GM21717 (cell line): ENCODE measurements around the gene TBXA2R.
"Not testable (repeated sequence)": the region's sequence is repeated elsewhere in the genome, so short reads cannot be mapped to it uniquely, and the experiment has no call there.

Source experiments
- ATAC-seq: cut with Tn5 transposase; IDR thresholded peaks from one replicate; pipeline ENCODE4 v1.9.1; 2021; ENCODE audit warnings: mild to moderate bottlenecking, moderate library complexity; ENCODE audit not compliant: unreplicated experiment

The TBXA2R gene

GRCh38 chr19:3641515-3642269, 35.0 kb upstream of the TBXA2R start:
- ATAC-seq, result no peak

DNA sequence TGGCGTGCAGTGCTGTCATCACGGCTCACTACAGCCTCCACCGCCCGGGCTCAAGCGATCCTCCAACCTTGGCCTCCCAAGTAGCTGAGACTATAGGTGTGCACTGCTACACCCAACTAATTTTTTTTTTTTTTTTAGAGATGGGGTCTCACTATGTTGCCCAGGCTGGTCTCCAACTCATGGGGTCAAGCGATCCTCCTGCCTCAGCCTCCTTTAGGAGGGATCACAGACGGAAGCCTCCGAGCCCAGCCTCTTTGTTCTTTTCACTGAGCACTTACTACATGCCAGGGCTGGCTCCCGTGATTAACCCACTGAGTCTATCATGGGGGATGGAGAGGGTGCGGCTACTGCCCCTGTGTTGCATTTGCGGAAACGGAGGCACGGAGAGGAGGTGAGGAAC, 32.8 kb upstream of the TBXA2R start:
- no peak for ATAC-seq

GRCh38 chr19:3638208-3639193, 31.8 kb upstream of the TBXA2R start:
- no peak for ATAC-seq

DNA sequence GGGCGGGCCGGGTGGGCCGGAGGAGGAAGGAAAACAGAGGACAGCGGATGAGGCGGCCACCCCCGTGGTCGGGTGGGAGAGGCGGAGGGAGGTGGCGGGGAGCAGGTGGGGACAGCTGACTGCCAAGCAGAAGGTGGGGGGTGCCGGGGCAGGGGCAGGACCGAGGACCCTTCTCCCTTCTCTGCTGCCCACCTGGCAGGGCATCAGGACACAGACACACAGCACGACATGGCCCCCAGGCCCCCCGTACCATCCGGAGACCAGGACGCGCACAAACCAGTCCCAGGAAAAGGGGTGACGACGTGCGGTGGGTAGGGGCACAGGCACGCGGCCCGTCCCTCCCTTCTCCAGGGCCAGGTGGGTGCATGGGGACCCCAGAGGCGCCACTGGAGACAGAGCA, 30.9 kb upstream of the TBXA2R start:
- no peak for ATAC-seq

- no peak for ATAC-seq
Observed at GRCh38 chr19:3636962-3637361, 30.3 kb upstream of the TBXA2R start.

DNA sequence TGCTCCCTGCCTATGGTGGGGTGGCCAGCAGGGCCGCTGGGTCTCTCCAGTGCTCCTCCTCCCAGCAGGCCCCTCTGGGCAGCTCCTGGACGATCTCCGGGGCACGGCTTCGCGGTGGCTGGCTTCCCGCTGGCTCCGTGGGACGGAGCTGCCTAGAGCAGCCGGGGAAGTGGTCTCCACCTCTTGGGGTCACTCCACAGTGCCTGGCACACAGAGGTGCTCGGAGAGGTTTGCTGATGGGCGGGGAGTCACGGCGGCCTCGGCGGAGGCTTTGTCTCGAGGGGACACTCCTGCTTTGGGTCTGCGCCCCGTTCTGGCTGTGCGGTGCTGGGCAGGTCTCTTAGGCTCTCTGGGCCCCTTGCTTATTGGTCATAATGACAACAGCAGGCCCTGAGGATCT, 29.8 kb upstream of the TBXA2R start:
- ATAC-seq, result no peak

DNA sequence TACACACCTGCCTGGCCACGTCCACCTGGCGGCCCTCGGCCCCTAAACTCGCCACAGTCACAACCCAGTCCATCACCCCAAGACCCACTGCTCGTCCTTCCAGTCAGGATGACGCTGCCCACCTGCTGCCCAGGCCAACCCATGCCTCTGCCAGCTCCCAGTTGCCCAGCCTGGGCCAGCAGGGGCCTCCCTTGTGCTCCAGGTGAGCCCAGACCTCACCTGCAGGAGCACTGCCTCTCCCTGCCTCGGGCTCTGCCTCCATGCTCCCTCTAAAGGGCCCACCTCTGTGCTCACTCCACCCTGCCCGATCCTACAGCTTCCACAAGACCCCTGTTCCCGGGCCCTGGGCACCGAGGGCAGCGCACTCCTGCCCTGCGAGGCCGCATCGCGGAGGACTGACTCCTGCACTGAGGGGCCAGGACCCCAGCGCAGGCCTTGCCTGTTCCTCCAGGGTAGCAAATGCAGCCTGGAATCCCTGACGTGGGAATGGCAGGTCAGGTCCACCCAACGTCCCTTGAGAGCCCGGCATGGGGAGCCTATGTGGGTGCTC, 27.9 kb upstream of the TBXA2R start:
- no peak for ATAC-seq

DNA sequence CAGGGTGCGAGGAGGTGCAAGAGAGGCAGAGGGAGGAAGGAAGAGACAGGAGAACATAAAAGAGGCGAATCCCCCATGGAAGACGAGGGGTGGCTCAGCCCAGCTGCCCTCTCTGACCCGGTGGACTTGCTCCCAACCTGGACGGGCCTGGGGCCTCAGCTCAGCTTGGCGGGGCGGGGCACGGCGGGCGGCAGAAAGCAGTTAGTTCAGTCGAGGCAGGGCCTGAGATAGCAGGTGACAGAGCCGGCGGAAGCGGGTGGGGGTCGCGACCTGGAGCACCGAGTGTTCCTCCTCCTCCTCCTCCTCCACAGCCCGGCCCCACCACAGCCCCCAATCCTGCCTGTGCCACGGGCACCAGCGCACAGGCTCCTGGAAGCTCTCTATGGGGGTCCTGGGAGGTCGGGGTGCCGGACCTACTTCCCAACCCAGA, 26.9 kb upstream of the TBXA2R start:
- no peak for ATAC-seq

DNA sequence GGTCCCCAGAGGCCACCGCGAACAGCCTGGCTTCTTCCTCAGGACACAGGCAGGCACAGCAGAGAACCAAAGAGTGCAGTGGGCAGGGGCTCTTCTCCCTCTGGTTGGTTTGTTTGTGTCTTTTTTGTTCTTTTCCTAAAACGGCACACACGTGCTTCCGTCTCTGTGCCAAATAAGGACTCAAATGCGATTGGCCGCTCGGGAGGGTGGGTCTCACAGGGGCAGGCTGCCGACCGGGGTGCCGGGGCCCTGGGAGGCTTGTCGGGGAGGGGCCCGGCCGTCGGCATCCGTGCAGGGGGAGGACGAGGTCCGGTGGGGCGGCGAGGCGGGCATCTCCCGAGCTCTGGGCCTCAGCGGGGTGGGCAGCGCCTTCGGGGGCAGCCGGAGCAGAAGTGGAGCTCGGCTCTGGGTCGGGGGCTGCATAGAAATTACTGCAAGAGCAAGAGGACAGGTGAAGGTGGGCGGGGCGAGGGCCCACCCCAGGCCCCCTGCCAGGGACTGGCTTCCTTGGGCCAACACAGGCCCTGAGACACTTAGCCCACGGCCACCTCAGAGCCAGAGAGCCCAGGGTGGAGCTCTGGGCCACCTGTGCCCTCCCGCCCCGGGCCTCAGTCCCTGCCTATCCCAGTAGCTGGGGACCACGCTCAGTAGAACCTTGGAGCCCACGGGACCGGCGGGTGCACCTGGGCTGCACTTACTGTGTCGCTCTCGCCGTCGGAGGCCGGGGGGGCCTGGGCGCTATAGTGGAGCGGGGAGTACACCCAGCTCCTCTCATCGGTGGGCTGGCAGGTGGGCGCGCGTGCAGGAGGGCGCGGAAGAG, 26.3 kb upstream of the TBXA2R start:
- no peak for ATAC-seq

- ATAC-seq, result no peak
Observed at GRCh38 chr19:3632098-3632497, 25.4 kb upstream of the TBXA2R start.

- no peak for ATAC-seq
Observed at GRCh38 chr19:3631053-3631861, 24.6 kb upstream of the TBXA2R start.

- ATAC-seq, result not testable (repeated sequence)
Observed at GRCh38 chr19:3628766-3629165, 22.1 kb upstream of the TBXA2R start.

DNA sequence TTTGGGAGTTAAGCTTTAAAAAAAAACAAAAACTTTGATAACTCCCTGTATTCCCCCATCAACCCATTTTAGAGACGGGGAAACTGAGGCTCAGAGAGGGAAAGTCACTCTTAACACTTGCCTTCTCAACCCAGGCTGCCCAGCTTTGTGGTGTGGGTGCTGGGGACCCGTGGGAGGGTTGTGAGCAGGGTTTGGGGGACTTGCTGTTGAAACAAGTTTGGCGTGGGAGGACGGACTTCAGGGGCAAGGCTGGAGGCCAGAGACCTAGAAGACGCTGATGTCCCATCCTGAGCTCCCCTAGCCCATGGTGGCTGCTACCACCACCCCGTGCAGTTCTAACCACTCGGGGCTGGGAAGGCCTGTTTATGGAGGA, 20.7 kb upstream of the TBXA2R start:
- ATAC-seq, result no peak

- ATAC-seq, result peak; percentile 78
Observed at GRCh38 chr19:3626473-3627350, 20.0 kb upstream of the TBXA2R start, which contains the start of gene CACTIN. TSS of gene CACTIN (minus strand) at chr19:3626790. CDS start at chr19:3626762, 28 bp downstream.

GRCh38 chr19:3625996-3626472, 19.4 kb upstream of the TBXA2R start:
- no peak for ATAC-seq

- no peak for ATAC-seq
Observed at GRCh38 chr19:3623716-3624115, 17.0 kb upstream of the TBXA2R start.

DNA sequence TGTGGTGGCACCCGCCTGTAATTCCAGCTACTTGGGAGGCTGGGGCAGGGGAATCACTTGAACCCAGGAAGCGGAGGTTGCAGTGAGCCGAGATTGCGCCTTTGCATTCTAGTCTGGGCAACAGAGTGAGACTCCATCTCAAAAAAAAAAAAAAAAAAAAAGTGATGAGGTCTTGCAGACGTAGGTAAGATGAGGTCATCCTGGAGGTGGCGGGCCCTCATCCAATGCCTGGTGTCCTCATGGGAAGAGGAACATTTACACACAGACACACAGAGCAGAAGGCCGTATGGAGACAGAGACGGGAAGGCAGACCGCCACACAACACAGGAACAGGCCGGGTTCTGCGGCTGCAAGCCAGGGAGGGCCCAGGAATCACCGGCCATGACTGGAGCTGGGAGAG, 15.5 kb upstream of the TBXA2R start:
- ATAC-seq, result no peak

GRCh38 chr19:3621689-3622088, 15.0 kb upstream of the TBXA2R start:
- no peak for ATAC-seq
